AG09309 (cell line): ENCODE results near the gene LTBP4.

ENCODE experiments used
- DNase-seq: peaks from one replicate; pipeline ENCODE4 v3.0.0-alpha.2; 2010; ENCODE audit warnings: low read depth
- H3K4me3 ChIP-seq: 2 replicates; pipeline ENCODE4 v1.5.1; 2011; ENCODE audit warnings: mild to moderate bottlenecking, low read depth, low read length, moderate library complexity; ENCODE audit not compliant: control insufficient read depth
- CTCF ChIP-seq: IDR thresholded peaks from 2 replicates; pipeline ENCODE4 v1.5.1; 2011; ENCODE audit warnings: mild to moderate bottlenecking, low read depth, low read length, inconsistent platforms; ENCODE audit not compliant: insufficient read depth, control insufficient read depth; ENCODE audit errors: missing control alignments

LTBP4 gene

DNA sequence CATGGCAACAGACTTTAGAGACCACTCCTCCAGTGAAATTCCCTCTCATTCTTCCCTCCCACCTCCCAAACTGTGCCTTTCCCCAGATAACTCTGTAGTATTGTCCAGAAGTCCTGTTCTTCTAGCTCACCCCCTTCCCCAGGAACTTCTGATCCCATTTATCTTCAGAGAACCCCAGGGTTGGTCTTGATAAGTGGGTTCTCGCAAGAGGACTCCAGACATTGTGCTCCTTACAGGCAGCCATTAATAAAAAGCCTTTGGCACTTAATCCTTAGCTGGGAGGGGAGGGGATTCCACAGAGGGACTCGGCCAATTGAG is 1.9 kb downstream of the LTBP4 start:
- no peak for TF ChIP-seq CTCF
- DNase-seq: no peak
- H3K4me3 ChIP-seq: no peak overlapping the region

GRCh38 chr19:40603389-40604170 is 2.4 kb downstream of the LTBP4 start:
- DNase-seq: peak; percentile 54
- no peak for TF ChIP-seq CTCF
- peak overlapping the region; percentile 44 for H3K4me3 ChIP-seq

DNA sequence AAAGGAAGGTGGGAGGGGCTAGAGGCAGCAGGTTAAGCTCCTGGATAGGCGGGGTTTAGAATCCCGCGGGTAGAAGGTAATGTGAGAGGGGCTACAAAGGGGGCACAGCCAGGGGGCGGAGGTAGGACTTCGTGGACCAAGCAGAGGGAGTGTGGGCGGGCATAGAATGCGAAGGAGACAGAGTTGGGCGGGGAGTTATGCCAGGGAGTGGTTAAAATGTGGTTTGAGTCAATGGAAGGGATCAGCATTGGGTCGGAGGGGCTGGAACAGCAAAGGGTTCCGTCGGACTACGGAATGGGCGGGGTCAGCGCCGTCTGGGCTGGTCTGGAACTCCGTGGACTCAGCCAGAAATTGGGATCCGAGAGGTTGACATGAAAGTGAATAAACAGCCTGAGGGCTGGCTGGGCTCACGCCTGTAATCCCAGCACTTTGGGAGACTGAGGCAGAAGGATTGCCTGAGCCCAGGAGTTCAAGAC is 3.0 kb downstream of the LTBP4 start:
- no peak for DNase-seq
- TF ChIP-seq CTCF: no peak
- peak overlapping the region; percentile 44 for H3K4me3 ChIP-seq

DNA sequence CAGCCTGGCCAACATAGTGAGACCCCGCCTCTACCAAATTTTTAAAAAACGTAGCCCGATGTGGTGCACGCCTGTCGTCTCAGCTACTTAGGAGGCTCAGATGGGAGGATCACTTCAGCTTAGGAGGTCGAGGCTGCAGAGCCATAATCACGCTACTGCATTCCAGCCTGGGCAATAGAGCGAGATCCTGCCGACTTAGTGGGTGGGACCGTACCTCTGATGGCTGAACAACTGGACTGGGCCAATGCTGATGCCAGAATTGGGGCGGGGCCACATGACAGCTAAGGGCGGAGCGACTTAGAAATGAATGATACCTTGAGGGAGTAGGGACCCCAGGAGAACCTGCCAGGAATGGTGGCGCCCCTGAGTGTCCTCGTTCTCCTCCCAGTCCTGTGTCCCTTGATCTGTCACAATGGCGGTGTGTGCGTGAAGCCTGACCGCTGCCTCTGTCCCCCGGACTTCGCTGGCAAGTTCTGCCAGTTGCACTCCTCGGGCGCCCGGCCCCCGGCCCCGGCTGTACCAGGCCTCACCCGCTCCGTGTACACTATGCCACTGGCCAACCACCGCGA is 3.6 kb downstream of the LTBP4 start:
- no peak for TF ChIP-seq CTCF
- no peak for DNase-seq
- H3K4me3 ChIP-seq: peak overlapping the region; percentile 50

GRCh38 chr19:40605216-40605971 is 4.2 kb downstream of the LTBP4 start:
- no peak for DNase-seq
- peak overlapping the region; percentile 50 for H3K4me3 ChIP-seq
- no peak for TF ChIP-seq CTCF

DNA sequence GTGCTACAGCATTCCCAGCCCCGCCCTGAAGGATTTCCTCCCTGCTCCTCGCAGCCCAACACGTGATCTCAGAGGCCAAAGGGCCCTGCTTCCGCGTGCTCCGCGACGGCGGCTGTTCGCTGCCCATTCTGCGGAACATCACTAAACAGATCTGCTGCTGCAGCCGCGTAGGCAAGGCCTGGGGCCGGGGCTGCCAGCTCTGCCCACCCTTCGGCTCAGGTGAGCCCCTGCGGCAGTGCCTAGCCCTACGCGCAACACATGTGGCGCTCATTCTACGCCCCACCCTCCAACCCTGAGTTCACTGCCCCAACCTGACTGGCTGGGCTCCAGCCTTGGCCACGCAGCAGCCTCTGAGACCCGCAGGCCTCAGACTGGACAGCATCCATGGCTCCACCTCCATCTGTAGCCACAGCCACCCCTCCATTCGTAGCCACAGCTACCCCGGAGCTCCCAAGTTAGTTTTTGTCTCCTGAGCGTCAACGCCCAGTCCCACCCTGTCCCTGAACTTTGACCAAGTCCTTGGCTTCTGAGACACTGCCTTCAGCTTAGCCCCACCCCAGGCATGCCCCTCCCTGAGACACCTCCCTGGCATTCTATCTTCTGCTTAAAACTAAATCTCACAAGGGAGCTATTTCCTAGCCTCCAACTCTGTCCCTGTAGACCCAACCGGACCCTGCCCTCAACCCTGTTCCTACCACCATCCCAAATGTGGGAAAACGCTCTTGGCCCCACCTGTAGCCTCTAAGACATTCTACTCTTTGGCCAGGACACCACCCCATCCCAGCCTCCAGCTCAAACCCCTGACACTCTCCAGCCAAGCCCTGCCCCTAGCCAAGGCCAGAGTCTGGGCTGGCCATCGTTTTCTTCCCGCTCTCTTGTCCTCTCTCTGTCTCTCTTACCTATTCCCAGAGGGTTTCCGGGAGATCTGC is 6.4 kb downstream of the LTBP4 start:
- TF ChIP-seq CTCF: no peak
- H3K4me3 ChIP-seq: no peak overlapping the region
- DNase-seq: no peak
